ENCODE results near the gene LRATD1. TPM values are rescaled to one million over a fixed set of nuclear protein-coding genes. Genes with fewer than 3 reads are reported as not detected.

Gene LRATD1, protein sequence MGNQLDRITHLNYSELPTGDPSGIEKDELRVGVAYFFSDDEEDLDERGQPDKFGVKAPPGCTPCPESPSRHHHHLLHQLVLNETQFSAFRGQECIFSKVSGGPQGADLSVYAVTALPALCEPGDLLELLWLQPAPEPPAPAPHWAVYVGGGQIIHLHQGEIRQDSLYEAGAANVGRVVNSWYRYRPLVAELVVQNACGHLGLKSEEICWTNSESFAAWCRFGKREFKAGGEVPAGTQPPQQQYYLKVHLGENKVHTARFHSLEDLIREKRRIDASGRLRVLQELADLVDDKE
- total RNA-seq, result 0.09 and 0.28 TPM in 2 replicates

GRCh38 chr2:14632133-14632936, at the start of gene LRATD1:
Gene LRATD1, plus strand, starts transcription at chr2:14632717. Its CDS starts 1,263 bp downstream, at chr2:14633980.

